ENCODE measurements around the gene SH3TC1. TPM values are rescaled to one million over a fixed set of nuclear protein-coding genes. Genes with fewer than 3 reads are reported as not detected.

SH3TC1 gene
- total and polyA plus RNA-seq, 2 of the 8 experiments (the other 6 are each of a cell fraction or from before 2014, with no cell fraction given), result 0.15 TPM; not detected in 1

GRCh38 chr4:8275548-8275910, 76.4 kb downstream of the SH3TC1 start (continued):
- TF ChIP-seq TBP (IDR thresholded peaks at IDR 0.05; ENCODE audit: low read depth, low read length), result no peak
- no peak for TF ChIP-seq TEAD4 (IDR thresholded peaks at IDR 0.05; ENCODE audit: low read depth, low read length)
- TF ChIP-seq, protein P1, sequence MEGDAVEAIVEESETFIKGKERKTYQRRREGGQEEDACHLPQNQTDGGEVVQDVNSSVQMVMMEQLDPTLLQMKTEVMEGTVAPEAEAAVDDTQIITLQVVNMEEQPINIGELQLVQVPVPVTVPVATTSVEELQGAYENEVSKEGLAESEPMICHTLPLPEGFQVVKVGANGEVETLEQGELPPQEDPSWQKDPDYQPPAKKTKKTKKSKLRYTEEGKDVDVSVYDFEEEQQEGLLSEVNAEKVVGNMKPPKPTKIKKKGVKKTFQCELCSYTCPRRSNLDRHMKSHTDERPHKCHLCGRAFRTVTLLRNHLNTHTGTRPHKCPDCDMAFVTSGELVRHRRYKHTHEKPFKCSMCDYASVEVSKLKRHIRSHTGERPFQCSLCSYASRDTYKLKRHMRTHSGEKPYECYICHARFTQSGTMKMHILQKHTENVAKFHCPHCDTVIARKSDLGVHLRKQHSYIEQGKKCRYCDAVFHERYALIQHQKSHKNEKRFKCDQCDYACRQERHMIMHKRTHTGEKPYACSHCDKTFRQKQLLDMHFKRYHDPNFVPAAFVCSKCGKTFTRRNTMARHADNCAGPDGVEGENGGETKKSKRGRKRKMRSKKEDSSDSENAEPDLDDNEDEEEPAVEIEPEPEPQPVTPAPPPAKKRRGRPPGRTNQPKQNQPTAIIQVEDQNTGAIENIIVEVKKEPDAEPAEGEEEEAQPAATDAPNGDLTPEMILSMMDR (IDR thresholded peaks at IDR 0.05; ENCODE audit: control extremely low read depth in 1 of 3, insufficient read depth in 1 of 3, low read depth in 1 of 3, low read length in 3 of 3), result no peak
- no peak for TF ChIP-seq PHF8 (conservative IDR thresholded peaks at IDR 0.05; ENCODE audit: low read depth, low read length)
- TF ChIP-seq BACH1 (IDR thresholded peaks at IDR 0.05; ENCODE audit: low read length), result no peak
- TF ChIP-seq FOSL1 (IDR thresholded peaks at IDR 0.05; ENCODE audit: insufficient read depth, low read depth, low read length), result no peak
- TF ChIP-seq CREB1 (IDR thresholded peaks at IDR 0.05), result no peak
